Putamen (tissue), 1 donor: ENCODE measurements around the gene FGL2.
"Not testable (repeated sequence)": the region's sequence is repeated elsewhere in the genome, so short reads cannot be mapped to it uniquely, and the experiment has no call there.

Experiments used
- DNase-seq: peaks from one replicate; pipeline ENCODE4 v3.0.0-alpha.2; 2016; ENCODE audit warnings: low spot score

FGL2 gene

GRCh38 chr7:77157034-77157433, 42.6 kb downstream of the FGL2 start:
- not testable (repeated sequence) for DNase-seq

GRCh38 chr7:77155601-77156377, 43.8 kb downstream of the FGL2 start:
- DNase-seq: not testable (repeated sequence)

DNA sequence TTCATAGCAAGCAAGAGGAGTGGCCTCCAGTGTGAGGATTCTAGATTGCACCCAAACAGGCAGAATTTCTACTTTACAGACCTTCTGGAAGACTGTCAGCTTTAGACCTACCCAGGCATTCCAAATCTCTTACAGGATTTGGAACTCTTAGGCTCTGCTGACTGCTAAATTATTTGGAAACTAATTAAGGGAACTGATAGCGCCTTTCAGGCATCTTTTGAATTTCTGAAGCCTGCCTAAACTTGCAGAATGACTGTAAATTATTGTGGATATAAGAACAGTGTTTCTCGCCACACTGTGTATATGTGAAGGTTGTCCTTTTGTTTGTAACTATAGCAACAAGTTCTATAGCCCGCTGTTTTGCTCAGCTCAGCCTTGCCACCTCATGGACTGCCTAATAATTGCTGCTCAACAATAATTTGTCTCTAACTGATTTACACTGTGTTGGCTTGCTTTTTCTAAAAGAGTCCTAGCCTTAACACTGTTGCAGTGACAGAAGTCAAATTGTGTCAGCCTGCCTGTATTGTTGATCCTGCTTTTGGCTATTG, 44.6 kb downstream of the FGL2 start:
- DNase-seq: not testable (repeated sequence)

- not testable (repeated sequence) for DNase-seq
Measured at GRCh38 chr7:77152232-77152631, 47.4 kb downstream of the FGL2 start.
